Esophagus squamous epithelium (tissue), 4 donors: Measurements from ENCODE around the gene ELP4.

Experiments used
- POLR2A ChIP-seq, 4 donors: fragments of 450-650 bp; IDR thresholded peaks; one replicate each; pipeline ENCODE4 v1.6.1; 2017; ENCODE audit warnings: antibody characterized with exemption in 4 of 4, mild to moderate bottlenecking in 4 of 4, moderate library complexity in 3 of 4
- TF ChIP-seq, protein P1 (sequence below), 6 experiments: fragments of 450-650 bp in 4 of 6; fragments of 200-600 bp in 2 of 6; sonication (generic) in 2 of 6; IDR thresholded peaks; one replicate each; pipeline ENCODE4 v1.5.1; 2016 to 2019; ENCODE audit warnings: antibody characterized with exemption in 6 of 6, mild to moderate bottlenecking in 4 of 6, moderate library complexity in 4 of 6

DNA sequence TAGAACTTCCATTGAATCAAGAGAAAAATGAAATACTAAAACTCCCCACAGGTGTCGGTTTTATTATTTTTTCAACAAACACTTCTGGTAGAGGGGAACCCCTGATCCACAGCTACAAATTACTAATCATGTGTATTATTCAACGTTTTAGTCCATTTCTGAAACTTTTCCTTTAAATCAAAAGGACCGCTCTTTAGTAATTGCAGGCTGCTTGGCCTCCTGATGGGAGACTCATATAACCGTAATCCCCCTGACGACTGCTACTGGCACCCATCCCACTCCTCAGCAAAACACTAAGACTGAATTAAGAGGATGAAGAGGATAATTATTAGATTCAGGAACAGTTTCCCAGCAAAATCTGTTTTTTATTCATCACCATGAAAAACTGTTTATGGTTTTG, 255.2 kb downstream of the ELP4 start:
- TF ChIP-seq, protein P1, sequence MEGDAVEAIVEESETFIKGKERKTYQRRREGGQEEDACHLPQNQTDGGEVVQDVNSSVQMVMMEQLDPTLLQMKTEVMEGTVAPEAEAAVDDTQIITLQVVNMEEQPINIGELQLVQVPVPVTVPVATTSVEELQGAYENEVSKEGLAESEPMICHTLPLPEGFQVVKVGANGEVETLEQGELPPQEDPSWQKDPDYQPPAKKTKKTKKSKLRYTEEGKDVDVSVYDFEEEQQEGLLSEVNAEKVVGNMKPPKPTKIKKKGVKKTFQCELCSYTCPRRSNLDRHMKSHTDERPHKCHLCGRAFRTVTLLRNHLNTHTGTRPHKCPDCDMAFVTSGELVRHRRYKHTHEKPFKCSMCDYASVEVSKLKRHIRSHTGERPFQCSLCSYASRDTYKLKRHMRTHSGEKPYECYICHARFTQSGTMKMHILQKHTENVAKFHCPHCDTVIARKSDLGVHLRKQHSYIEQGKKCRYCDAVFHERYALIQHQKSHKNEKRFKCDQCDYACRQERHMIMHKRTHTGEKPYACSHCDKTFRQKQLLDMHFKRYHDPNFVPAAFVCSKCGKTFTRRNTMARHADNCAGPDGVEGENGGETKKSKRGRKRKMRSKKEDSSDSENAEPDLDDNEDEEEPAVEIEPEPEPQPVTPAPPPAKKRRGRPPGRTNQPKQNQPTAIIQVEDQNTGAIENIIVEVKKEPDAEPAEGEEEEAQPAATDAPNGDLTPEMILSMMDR (IDR thresholded peaks at IDR 0.05), result no peak
- no peak for TF ChIP-seq POLR2A (IDR thresholded peaks at IDR 0.05)
